Smooth muscle cell (in vitro differentiated cells): ENCODE results near the gene TFB1M. TPM values are rescaled to one million over a fixed set of nuclear protein-coding genes. Genes with fewer than 3 reads are reported as not detected.

Experiments used
- DNase-seq: peaks from one replicate; lab custom pipeline; 2025; ENCODE audit not compliant: unreplicated experiment; lab: John Stamatoyannopoulos, UW
- H2AFZ ChIP-seq: fragments of 200-600 bp; sonication (generic); 2 replicates; pipeline ENCODE4 v1.6.0; 2016; ENCODE audit warnings: antibody characterized with exemption, low read depth, mild to moderate bottlenecking
- H3F3A ChIP-seq: fragments of 200-600 bp; sonication (generic); 2 replicates; pipeline ENCODE4 v1.6.0; 2017; ENCODE audit warnings: antibody characterized with exemption, low read depth
- H3K27ac ChIP-seq: fragments of 200-600 bp; sonication (generic); 2 replicates; pipeline ENCODE4 v1.5.1; 2016; ENCODE audit warnings: low read depth, mild to moderate bottlenecking
- H3K27me3 ChIP-seq: fragments of 200-600 bp; sonication (generic); 2 replicates; pipeline ENCODE4 v1.6.1; 2016; ENCODE audit warnings: low read depth, mild to moderate bottlenecking
- H3K36me3 ChIP-seq: fragments of 200-600 bp; sonication (generic); 2 replicates; pipeline ENCODE4 v1.5.1; 2016; ENCODE audit warnings: low read depth
- H3K4me1 ChIP-seq: fragments of 200-600 bp; sonication (generic); 2 replicates; pipeline ENCODE4 v1.5.1; 2016; ENCODE audit warnings: low read depth
- H3K4me2 ChIP-seq: fragments of 200-600 bp; sonication (generic); 2 replicates; pipeline ENCODE4 v1.6.0; 2016; ENCODE audit warnings: mild to moderate bottlenecking
- H3K4me3 ChIP-seq: fragments of 200-600 bp; sonication (generic); 2 replicates; pipeline ENCODE4 v1.5.1; 2016; ENCODE audit warnings: mild to moderate bottlenecking
- H3K79me2 ChIP-seq: fragments of 200-600 bp; sonication (generic); 2 replicates; pipeline ENCODE4 v1.6.0; 2016; ENCODE audit warnings: low read depth, mild to moderate bottlenecking
- H3K9ac ChIP-seq: fragments of 200-600 bp; sonication (generic); 2 replicates; pipeline ENCODE4 v1.6.0; 2016; ENCODE audit warnings: low read depth
- H3K9me3 ChIP-seq: fragments of 200-600 bp; sonication (generic); replicated peaks from 2 replicates; pipeline ENCODE4 v1.5.1; 2016; ENCODE audit warnings: low read depth
- H4K20me1 ChIP-seq: fragments of 200-600 bp; sonication (generic); 2 replicates; pipeline ENCODE4 v1.6.0; 2016; ENCODE audit warnings: low read depth
- CTCF ChIP-seq: fragments of 200-600 bp; sonication (generic); IDR thresholded peaks from 2 replicates; pipeline ENCODE4 v1.5.1; 2017; ENCODE audit warnings: borderline replicate concordance, mild to moderate bottlenecking, antibody characterized with exemption; ENCODE audit not compliant: insufficient read depth, poor library complexity, severe bottlenecking
- WGBS: methylation state at CpG from one replicate; pipeline ENCODE4 v1.1.7; 2016; ENCODE audit warnings: low lambda C conversion rate; 5-methylcytosine and 5-hydroxymethylcytosine counted together
- polyA plus RNA-seq: library from polyadenylated mRNA; unstranded; fragments of >200 nt; fragmentation: Nextera tagmentation; extraction: Ambion mirVana; gene quantifications from 2 replicates; pipeline ENCODE4 v1.2.1, GENCODE V29; 2016
- total RNA-seq: library from RNA; depleted of rRNA; stranded (reverse); fragments of >200 nt; gene quantifications from 2 replicates; pipeline ENCODE4 v1.2.3, GENCODE V29; 2014

Gene TFB1M
- total and polyA plus RNA-seq, 2 experiments from 2014 or later = 12.1 to 16.9 TPM

DNA sequence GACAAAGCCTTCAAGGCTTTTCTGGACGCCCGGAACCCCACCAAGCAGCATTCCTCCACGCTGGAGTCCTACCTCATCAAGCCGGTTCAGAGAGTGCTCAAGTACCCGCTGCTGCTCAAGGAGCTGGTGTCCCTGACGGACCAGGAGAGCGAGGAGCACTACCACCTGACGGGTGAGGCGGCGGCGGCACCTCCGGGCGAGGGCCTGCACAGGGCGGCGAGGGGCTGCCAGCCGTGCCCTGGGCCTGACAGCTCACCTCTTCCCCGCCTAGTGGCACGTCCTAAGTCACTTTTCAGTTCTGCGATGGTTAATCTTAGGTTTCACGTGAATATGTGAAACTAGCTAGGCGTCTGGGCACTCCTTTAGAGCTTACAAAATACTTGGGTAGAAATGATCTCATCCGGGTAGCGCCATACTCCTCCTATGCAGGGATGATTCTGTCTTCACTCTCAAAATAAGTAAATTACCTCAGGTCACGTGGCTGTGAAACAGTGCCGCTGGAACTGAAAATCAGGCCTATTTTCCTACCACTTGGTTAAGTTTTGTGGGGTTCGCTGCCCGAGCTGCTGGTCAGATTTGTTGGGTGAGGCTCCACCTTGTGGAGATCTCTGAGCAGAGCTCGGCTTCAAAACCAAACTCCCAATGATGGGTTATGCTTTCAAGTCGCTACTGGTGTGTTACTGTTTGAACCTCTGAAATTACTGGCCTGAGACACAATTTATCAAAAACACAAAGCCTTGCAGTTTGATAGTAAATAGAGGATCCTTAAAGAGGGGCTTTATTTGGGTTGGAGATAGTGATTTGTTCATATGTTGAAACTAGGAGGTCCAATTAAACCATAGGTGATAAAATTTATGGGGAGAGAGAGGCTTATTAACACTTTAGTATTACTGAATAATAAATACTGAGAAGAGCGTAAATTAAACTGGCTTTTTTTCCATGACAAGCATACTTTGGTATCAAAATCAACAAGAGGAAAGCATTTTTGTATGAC lies 66.0 kb downstream of the TFB1M start:
- Histone ChIP-seq H2AFZ (no peak overlapping the region), H3K4me2 (peak overlapping the region; percentile 73), H3F3A (peaks cover 12% of the 10 kb centered on the region), H4K20me1 (no peaks in the 10 kb centered on the region), H3K9ac (peak overlapping the region; percentile 71), H3K27me3 (no peaks in the 10 kb centered on the region), H3K27ac (peak overlapping the region; percentile 90), H3K79me2 (no peaks in the 10 kb centered on the region), H3K9me3 (no peaks in the 10 kb centered on the region), H3K36me3 (no peaks in the 10 kb centered on the region), H3K4me1 (peaks cover 2% of the 10 kb centered on the region), H3K4me3 (no peak overlapping the region)
- 67% methylated on average over 30 of the region's 30 CpGs for WGBS
- peak; percentile 7 for DNase-seq
- peak; percentile 67 for TF ChIP-seq CTCF

GRCh38 chr6:155247618-155248007 lies 66.7 kb downstream of the TFB1M start:
- Histone ChIP-seq H3K4me3 (no peak overlapping the region), H2AFZ (no peak overlapping the region), H3K27ac (peak overlapping the region; percentile 90), H3K9me3 (no peaks in the 10 kb centered on the region), H3K36me3 (no peaks in the 10 kb centered on the region), H3K4me2 (peak overlapping the region; percentile 73), H3K79me2 (no peaks in the 10 kb centered on the region), H3K27me3 (no peaks in the 10 kb centered on the region), H4K20me1 (no peaks in the 10 kb centered on the region), H3K4me1 (no peaks in the 10 kb centered on the region), H3F3A (peaks cover 12% of the 10 kb centered on the region), H3K9ac (peak overlapping the region; percentile 71)
- WGBS = 31% methylated on average over 5 of the region's 5 CpGs
- TF ChIP-seq CTCF = no peak
- DNase-seq = no peak

GRCh38 chr6:155246825-155247224 lies 67.5 kb downstream of the TFB1M start:
- Histone ChIP-seq H3K27ac (peak overlapping the region; percentile 90), H2AFZ (no peak overlapping the region), H3K27me3 (no peaks in the 10 kb centered on the region), H3K9me3 (no peaks in the 10 kb centered on the region), H3K4me1 (no peaks in the 10 kb centered on the region), H3K4me3 (no peak overlapping the region), H4K20me1 (no peaks in the 10 kb centered on the region), H3F3A (peaks cover 12% of the 10 kb centered on the region), H3K4me2 (peak overlapping the region; percentile 26), H3K9ac (no peak overlapping the region), H3K36me3 (no peaks in the 10 kb centered on the region), H3K79me2 (no peaks in the 10 kb centered on the region)
- WGBS = 94% methylated on average over 2 of the region's 2 CpGs
- TF ChIP-seq CTCF = no peak
- DNase-seq = no peak
